GM18507 (cell line): ENCODE data around the gene SLC18A2.
"Not testable (repeated sequence)": the region's sequence is repeated elsewhere in the genome, so short reads cannot be mapped to it uniquely, and the experiment has no call there.

Experiments used
- DNase-seq: peaks from one replicate; pipeline ENCODE4 v3.0.0; 2011; ENCODE audit warnings: low read depth; ENCODE audit not compliant: insufficient read length; ENCODE audit errors: extremely low spot score
- FAIRE-seq: peaks from 2 replicates; lab custom pipeline; 2011; peaks lifted over from hg19 to GRCh38; lab: Jason Lieb, UNC

Gene SLC18A2

DNA sequence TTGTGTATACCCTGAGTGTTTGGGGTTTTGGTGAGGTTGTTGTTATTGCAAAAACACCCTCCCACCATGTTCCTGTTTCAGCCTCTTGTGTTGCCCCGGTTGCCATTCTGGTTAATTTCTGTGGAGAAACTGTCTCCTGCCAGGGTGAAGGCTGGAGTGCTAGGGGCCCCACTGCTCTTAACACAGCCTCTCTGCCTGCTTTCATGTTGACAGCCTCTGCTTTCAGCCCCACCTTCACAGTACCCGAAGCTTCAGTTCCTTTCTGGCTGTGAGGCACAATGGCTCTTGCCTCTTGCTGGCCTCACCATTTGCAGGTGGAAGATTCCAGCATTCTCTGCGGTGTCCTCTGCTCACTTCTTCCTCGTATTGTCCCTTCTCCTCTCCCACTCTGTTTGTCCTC is 19.2 kb downstream of the SLC18A2 start:
- no peak for FAIRE-seq
- DNase-seq, result no peak

DNA sequence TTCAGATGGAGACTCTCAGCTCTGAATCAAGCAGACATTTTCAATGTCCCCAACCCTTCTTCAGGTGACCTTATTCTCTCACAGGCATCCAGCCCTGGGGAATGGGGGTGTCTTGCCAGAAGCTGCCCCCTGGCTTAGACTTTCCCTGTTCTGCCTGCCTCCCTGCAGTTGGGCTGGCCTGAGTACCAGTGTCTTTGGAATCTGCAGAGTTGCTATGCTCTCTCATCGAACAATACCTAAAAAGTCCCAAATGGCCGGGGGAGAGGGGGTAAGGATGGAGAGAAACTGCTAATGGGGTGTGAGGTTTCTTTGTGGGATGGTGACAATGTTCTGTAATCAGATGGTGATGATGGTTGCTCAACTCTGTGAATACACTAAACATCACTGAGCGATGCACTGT is 20.6 kb downstream of the SLC18A2 start:
- no peak for FAIRE-seq
- DNase-seq, result no peak

DNA sequence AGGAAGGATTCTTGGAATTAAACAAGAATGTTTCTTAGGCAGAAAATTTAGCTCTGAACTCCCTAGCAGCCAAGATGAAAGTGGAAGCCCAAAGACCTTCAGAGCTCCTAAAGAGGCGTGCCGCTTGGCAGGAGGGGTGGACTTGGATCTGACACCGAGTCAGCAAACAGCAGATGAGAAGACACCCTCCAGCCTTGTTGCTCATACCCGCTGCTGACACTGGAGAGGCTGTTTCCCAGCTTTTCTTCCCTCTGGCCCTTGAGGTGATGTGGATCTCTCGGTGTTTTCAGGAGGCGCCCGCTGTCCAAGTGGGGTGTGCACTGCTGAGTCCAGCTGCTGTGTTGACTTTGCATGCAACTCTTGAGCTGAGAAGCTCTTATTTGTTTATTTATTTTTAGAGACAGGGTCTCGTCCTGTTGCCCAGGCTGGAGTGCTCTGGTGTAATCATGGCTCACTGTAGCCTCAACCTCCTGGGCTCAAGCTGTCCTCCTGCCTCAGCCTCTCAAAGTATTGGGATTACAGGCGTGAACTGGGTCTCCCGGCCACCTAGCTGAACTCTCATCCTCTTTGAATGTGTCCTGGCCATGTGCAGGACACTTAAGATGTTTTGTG is 21.5 kb downstream of the SLC18A2 start:
- FAIRE-seq, result no peak
- DNase-seq, result no peak

DNA sequence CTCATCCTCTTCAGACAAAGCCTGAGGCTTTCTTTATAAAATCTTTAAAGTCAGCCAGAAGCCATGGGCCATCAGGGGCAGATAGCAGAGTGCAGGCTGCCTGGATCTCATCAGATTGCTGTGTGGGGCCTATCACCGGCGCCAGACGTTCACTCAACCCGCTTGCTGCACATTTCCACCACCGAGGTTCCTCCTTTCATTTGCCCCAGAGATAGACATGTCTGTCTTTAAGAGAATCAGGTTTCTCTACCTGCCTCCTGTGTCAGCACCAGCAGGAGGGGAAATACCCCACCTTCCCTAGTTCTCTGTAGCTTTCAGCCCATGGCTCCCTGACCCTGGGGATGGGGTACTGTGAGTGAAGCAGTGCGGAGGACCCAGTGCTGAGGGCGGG is 22.0 kb downstream of the SLC18A2 start:
- DNase-seq, result no peak
- no peak for FAIRE-seq

DNA sequence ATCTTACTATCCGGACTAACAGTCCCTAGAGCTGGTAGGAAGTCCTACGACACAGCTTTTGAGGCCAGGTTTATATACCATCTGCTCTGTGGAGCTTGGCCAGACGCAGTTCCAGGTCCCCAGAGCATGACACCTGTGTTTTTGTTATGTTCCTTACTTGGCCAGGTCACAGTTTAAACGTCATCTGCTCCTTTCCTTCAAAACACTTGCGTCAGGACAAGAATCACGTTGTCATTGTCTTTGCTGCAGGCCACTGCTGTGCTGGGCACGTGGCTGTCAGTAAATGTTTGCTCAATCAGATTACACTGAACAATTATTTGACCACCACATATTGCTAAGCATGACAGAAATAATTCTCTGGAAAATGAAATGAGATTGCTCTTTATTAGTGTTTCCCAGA is 23.9 kb downstream of the SLC18A2 start:
- no peak for FAIRE-seq

DNA sequence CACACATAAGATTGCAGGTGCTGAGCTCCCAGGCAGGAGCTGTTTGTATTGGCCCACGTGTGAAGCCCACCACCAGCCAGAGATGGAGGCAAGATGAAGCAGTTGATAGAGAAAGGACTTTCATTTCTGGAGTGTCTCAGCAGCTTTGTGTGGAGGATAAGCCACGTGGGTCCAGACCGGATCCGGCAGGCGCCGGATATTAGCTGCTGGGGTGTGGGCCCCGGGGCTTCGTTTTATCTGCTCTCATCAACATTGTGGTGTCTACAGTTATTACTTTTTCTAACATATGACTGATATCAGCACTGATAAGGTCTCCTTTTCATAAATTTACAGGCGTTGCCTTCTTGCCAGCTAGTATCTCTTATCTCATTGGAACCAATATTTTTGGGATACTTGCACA is 25.5 kb downstream of the SLC18A2 start:
- no peak for FAIRE-seq
- no peak for DNase-seq

More for the DNA sequence above, 23.9 kb downstream of the SLC18A2 start:
- DNase-seq, result no peak

DNA sequence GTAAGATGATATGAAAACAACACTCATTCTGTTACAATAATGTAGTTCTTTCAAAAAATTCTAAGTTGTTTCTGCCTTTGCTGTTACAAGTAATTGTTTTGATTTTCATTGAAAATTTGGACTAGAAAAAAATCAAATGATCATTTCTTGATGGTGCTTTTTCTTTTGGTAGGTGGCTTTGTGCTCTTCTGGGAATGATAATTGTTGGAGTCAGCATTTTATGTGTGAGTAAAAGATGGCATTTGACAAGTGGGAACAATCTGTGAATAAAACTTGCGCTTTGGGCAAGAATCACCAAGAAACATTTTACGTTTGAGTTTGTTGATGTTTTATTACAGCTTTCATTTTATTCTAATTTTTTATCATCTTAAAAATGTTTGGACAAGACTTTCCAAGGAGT is 25.9 kb downstream of the SLC18A2 start:
- DNase-seq, result no peak
- no peak for FAIRE-seq

DNA sequence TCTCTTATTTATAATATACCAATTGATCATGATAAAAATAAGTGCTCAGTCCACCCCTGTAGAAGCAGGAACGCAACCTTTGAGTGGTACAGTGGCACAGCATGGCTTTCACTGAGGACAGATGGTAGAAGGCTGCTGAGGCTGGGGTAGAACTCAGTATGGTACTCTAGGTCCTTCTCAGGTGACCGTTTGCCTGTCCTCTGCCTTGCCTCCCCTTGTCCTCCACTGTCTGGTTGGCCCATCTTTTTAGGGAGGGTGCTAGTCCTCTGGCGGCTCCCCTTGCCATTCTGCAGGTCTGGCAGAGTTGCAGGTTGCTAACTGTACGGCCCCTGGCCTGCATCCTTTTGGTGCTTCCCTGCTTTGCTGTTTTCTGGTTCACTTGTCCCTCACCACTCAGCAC is 27.3 kb downstream of the SLC18A2 start:
- FAIRE-seq (no peak), DNase-seq (no peak)

DNA sequence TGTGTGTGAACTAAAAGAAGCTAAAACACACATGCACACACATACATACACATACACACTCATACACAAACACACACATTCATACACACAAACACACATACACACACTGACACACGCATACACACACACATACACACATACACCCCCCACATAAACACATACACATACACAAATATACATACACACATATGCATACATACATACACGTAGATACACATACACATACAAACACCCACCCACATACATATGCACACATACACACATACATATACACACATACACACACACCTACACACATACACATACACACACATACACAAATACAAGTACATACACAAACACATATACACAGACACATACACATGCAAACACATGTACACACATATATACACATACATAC is 28.0 kb downstream of the SLC18A2 start:
- no peak for FAIRE-seq
- DNase-seq, result no peak

DNA sequence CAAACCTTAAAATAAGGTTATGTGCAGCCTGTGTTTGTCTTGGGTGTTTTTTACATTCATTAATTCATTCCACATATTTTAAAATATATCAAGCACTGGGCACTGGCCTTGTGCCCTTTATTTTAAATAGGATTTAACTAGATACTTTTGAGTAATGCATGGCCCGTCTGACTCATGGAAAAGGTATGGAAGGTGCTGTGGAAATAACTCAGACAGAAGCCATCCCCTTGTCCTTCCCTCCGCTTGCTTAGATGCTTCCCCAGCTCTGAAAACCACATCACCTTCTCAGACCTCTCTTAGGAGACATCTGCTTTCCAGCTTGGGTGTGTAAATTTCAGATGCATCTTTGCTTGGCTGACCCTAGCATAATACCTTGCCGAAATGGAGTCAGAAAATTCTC is 30.5 kb downstream of the SLC18A2 start:
- no peak for FAIRE-seq
- DNase-seq, result no peak

DNA sequence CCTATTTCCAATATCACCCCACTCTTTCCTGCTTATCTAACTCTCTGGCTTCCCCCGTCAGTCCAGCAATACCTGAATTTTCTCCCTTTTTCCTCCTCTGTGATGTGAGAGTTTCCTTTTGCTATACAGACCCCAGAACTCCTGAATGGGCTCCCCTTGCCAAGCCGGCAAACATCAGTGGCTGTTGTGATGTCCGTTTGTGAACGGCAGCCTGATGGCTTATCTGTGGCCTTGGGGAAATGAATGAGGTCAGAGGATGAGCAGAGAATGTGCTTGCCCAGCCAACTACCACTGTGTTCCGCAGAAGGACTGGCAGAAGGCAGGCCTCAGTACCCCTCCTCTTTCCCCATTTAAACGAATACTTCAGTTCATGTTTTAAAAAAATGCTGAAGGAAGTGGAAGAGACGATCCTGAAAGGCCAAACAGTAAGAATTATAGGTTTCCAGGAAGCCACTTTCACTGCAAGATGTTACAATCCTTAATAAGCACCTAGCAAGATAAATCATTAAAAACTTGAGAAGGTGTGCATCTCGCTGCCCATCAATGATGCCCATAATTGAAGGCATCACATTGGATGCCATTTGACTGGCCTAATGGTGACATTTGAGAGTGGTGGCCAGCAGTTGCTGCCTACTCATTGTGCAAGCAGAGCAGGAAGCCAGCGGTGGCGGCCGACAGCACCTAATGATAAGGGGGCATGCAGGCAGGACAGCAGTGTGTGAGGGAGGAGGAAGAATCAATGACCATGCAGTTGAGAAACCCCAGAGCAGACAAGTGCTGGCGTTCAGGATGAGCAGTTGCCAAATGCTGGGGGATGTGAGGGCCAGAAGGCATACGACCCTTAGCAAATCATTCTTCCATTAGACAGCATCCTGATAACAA is 31.5 kb downstream of the SLC18A2 start:
- FAIRE-seq, result no peak
- no peak for DNase-seq

DNA sequence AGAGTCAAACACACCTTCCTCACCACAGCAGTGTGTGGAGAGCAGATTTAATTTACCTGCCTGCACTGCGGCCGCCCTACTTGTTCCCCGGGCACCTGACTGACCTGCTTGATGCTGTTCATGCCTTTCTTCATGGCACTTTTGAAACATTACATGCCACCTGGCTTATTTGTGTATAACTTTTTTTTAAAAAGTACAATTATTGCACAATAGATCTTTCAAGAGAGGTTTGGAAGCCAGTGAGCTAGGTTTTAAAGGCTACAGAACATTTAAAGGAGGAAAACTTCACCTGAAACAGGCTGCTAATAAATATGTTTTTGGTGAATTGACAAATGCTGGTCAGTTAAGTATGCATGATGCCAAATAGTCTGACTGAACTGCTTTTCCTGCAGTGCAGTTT is 33.1 kb downstream of the SLC18A2 start:
- DNase-seq (no peak), FAIRE-seq (no peak)

DNA sequence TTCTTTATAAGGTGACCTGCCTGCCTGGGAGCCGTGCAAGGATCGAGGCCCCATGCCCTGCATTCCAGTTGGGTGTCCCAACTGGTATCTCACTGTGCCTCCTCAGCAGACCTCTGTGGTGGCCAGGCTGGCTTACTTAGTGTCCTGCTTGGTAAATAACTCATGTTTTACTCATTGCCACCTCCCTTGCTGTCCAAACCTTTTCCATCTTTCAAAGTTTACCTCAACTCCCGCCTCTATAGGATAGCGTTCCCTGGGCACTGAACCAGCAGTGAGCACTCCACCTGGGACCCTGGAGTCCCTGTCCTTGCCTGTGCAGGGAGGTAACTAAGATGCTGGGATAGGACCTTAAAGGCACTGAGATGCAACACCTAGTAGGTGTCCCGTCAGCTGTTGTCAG is 33.6 kb downstream of the SLC18A2 start:
- FAIRE-seq, result no peak

DNA sequence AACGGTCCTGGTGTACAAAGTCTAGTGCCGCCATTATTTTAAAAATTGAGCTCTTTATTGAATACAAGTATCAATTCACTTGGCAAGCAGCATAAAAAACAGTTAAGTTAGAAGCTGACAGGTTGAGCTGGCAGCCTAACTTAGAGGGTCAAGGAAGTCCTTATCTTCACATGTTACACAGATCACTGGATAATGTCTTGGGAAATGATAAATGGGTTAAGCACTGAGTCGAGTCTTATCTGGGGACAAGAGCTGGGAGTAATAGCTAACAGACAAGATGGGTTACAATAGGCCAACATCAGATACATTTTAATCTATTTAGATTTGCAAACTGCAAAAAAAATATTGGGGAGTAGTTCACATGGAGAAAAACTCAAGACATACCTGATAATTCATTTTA is 34.2 kb downstream of the SLC18A2 start:
- FAIRE-seq (no peak), DNase-seq (no peak)

More for the DNA sequence above, 33.6 kb downstream of the SLC18A2 start:
- no peak for DNase-seq

DNA sequence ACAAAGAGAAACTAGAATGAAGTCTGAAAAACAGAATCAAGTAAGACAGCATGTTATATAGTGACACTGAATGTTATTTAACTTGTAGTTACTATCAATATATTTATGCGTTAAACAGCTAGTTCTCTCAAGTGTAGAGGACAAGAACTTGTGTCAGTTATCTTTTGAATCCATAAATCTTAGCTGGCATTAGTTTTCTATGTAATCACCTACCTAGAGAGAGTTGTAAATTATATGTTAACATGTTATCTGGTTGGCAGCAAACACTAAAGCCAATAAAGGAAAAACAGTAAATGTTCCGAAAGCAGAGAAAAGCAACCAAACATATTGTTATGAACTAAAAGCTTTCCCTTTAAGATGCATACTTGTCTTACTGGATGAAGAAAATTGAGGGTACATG is 36.8 kb downstream of the SLC18A2 start:
- FAIRE-seq (no peak), DNase-seq (no peak)

DNA sequence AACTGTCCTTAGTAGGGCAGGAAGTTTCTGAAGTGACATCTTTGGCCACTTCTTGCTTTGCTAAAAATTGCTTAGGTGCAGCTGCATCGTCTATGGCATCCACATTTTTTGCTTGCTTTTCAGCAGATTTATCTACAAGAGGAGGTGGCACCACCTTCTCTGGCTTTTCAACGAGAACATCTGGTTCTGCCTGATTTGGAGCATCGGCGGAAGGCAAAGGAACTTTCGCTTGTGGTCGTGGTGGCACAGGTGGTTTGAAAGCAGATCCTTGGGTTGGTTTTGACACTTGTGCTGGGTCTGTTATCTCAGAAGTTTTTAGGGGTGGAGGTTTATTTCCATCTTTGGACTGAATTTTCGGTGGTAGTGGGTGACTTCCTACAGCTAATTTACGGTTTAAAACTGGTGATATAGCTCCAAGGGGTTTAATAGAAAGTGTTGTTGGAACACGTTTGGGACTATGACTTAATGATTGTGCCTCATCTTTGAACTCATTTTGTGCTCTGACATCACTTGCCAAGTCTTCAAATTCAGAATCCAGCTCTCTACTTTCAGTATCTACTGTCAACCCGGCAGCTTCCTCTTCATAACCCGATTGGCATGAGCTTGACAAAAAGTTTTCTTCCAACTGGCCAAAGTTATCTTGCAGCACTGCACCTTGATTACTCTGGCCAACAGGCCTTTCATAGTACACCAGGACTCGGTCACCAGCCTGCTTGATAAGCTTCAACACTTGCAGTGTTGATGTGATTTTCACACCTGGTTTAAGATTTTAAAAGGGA is 44.0 kb downstream of the SLC18A2 start:
- no peak for FAIRE-seq
- DNase-seq, result no peak

DNA sequence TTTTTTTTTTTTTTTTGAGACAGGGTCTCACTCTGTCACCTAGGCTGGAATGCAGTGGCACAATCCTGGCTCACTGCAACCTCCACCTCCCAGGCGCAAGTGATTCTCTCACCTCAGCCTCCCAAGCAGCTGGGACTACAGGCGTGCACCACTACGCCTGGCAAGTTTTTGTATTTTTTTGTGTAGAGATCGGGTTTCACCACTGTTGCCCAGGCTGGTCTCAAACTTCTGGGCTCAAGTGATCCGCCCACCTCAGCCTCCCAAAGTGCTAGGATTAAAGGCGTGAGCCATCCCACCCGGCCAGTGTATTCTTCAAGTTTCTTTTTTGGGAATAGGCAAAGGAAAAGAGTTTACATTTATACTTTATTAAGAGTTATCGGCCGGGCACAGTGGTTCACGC is 50.0 kb downstream of the SLC18A2 start:
- DNase-seq, FAIRE-seq: not testable (repeated sequence)

DNA sequence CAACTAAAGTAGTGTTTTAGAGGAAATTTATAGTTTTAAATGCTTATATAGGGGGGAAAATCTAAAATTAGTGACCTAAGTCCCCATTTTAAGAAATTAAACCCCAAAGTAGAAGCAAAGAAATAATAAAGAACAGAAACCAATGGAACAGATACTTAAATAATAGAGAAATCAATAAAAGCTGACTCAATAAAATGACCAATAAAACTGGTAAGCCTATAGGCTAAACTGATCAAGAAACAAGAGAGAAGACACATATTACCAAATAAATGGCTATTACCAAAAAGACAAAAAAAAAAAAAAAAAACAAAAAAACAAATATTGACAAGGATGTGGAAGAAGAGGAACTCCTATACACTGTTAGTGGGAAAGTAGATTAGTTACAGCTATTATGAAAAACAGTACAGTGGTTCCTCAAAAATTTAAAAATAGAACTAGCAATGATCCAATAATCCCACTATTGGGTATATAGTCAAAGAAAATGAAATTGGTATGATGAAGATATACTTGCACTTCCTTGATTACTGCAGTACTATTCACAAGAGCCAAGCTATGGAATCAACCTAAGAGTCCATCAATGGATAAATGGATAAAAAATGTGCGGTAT is 53.2 kb downstream of the SLC18A2 start:
- DNase-seq, result no peak
- no peak for FAIRE-seq

DNA sequence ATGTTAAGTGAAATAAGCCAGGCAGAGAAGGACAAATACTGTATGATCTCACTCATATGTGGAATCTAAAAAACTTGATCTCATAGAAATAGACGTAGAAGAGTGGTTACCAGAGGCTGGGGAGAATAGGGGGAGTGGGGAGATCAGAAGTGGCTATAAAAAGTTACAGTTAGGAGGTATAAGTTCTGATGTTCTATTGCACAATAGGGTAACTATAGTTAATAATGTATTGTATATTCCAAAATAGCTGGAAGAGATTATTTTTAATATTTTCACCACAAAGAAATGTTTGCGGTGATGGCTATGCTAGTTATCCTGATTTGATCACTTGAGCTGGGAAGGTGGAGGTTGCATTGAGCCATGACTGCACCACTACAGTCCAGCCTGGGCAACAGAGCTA is 53.8 kb downstream of the SLC18A2 start:
- FAIRE-seq, result peak; percentile 18
- DNase-seq, result no peak

DNA sequence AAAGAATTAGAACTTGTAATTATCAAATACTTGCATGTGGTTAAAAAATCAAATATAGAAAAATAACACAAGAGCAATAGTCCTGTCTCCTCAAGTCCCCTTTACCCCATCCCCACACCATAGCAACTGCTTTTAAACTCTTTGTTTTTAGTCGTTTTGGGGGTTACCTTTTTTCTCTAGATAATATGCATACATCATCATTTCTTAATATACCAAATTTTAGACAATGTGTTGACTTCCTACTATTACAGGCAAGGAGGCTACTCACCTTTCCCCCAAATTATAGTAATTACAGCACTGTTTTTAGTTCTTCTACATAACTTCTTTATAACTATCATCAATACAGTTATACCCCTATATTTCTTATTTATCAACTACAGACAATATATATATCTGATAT is 57.3 kb downstream of the SLC18A2 start:
- no peak for FAIRE-seq
- DNase-seq, result no peak
